Stimulated activated CD8-positive, alpha-beta memory T cell treated with anti-CD3 and anti-CD28 coated beads, Interleukin-7, amount 100 ng/mL, for 48 hours (primary cell): Measurements from ENCODE around the gene CROT.
"Not testable (repeated sequence)": the region's sequence is repeated elsewhere in the genome, so short reads cannot be mapped to it uniquely, and the experiment has no call there.

Experiments used
- DNase-seq, 2 donors: peaks; one replicate each; pipeline ENCODE4 v3.0.0-alpha.2; 2020; ENCODE audit warnings: low read depth in 1 of 2; ENCODE audit errors: extremely low read depth in 1 of 2

CROT gene

GRCh38 chr7:87345166-87345927 is at the start of gene CROT:
CROT (plus strand) TSS chr7:87345664; CDS start chr7:87349069, 3,405 bp downstream.
- DNase-seq, result peak; percentile 90 to 93

DNA sequence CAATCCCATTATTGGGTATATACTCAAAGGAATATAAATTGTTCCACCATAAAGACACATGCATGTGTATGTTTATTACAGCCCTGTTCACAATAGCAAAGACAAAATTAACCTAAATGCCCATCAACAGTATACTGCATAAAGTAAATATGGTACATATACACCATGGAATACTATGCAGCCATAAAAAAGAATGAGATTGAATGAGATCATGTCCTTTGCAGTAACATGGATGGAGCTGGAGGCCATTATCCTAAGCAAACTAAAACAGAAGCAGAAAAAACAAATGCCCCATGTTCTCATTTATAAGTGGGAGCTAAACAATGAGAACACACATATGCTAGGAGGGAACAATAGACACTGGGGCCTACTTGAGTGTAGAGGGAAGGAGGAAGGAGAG is 44.7 kb upstream of the CROT start:
- no peak for DNase-seq

DNA sequence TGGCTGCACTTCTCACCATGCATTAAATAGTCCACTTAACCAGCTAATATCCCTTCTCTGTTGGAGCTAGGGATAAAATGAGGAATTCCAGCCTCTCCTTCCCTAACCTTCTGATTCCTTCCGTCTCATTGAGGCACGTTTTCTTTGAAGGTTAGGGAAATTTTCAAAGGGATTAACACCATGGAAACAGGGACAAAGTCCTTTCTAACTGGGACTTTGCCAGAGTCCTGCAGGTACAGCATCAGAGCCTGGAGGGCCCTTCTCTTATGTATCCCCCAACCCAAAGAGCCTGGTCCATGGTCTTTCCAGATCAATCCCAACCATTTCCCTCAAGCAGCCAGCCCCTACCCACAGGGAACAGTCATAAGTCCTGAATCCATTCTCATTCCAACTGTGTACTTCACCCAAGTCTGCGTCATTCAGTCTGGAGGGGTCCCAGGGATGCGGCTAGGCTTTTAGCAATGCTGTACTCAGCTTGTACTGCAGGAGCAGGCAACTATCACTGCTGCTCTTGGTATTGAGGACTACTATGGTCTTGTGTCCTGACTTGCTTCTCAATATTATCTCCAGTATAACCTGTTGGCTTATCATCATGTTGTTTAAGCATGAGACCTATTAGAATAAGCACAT is 34.6 kb upstream of the CROT start:
- DNase-seq, result no peak

- peak; percentile 4 to 25 for DNase-seq
Measured at GRCh38 chr7:87312215-87312865, 33.1 kb upstream of the CROT start.

DNA sequence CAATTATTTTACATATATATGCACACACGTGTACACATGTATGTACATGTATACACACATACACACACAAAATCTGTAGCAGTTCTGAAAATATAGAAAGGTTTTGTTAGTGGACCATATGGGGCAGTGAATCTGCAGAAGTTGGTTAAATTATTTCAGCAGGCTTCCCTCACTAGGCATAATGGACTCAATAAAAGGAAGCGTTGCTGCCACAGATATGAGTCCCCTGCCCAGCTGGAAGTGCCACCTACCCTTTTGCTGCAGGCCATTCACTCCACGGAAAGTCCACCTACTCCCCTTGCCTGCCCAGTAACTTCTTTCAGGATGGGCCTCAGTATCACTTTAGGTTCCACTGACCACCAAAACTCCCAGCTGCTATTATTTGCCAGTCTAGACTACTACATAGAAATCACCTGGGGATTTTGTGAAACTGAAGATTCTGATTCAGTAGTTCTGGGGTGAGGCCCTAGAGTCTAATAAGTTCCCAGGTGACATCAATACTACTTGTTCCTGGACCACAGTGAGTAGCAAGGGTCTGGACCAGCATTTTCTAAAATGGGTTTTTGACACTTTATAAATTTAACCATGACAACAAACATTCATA is 29.3 kb upstream of the CROT start:
- DNase-seq, result no peak

- no peak for DNase-seq
Measured at GRCh38 chr7:87316846-87317552, 28.5 kb upstream of the CROT start.

DNA sequence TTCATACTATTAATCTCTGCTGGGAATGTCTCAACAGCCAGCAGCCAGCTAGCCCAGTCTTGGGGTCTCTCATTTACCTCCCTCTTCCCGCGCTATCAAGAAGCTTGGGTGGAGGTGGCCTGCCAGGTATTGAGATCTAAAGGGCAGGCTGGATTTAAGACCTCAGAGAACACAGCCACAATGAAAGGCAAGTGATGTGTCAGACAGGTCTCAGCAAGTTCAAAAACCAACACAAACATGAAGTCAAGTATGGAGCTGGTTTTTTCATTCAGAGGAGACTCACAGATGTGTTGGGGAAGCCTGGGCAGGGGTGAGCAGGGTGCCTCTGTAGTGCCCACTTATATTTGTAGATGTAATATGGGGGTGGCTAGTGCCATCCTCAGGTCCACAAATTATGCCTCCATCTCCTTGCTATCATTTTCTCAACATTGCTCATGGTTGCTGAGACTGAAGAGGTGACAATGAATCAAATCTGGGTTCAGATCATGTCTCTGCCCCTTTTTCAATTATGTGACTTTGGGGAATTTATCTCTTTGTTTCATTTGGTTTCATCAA is 27.7 kb upstream of the CROT start:
- no peak for DNase-seq

DNA sequence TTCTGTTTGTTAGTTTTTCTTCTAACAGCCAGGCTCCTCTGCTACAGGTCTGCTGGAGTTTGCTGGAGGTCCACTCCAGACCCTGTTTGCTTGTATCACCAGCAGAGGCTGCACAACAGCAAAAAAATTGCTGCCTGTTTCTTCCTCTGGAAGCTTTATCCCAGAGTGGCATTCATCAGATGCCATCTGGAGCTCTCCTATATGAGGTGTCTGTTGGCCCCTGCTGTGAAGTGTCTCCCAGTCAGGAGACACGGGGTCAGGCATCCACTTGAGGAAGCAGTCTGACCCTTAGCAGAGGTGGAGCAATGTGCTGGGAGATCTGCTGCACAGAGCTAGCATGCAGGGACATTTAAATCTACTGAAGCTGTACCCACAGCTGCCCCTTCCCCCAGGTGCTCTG is 26.7 kb upstream of the CROT start:
- DNase-seq, result no peak

DNA sequence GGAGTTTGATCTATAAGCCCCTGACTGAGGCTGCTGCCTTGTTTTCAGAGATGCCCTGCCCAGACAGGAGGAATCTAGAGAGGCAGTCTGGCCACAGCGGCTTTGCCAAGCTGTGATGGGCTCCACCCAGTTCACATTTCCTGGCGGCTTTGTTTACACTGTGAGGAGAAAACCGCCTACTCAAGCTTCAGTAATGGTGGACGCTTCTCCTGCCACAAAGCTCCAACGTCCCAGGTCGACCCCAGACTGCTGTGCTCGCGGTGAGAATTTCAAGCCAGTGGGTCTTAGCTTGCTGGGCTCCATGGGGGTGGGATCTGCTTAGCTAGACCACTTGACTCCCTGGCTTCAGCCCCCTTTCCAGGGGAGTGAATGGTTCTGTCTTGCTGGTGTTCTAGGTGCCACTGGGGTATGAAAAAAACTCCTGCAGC is 26.3 kb upstream of the CROT start:
- not testable (repeated sequence) for DNase-seq

GRCh38 chr7:87322912-87323311 is 22.6 kb upstream of the CROT start:
- DNase-seq, result no peak

DNA sequence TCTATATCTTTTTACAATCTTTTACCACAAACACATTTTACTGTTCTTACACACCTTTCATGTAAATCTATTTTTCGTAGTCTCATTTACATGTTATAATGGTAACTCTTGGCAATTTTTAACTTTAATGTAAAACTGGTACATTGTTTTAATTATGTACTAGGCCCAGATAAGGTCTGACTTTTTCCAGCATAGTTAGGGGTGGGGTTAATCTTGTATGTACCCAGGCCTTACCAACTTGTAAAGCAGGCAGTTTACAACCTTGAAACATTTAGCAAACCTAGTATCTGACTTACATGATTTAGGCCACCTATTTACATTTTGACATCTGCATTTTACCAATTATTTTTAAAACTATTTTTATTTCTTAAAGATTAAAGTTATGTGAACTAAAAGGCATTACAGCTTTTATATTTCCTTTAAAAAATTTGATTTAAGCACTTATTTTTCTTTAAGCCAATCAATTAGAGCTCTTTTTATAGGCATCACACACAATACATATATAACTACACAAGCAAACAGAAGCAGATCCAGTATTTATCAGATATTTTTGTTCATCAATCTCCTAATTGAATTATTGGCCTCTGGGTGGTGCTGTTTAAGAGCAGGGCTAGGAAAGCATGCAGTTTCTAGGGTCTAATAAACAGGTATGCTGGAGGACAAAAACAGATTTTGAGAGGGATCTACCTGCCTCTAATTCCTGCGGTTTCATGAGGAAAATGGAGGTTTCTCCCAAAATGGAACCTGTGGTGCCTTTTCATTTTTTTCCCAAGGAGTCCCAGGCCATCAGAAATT is 19.7 kb upstream of the CROT start:
- no peak for DNase-seq

GRCh38 chr7:87328281-87328680 is 17.2 kb upstream of the CROT start:
- no peak for DNase-seq

- DNase-seq, result no peak
Measured at GRCh38 chr7:87330316-87330715, 15.1 kb upstream of the CROT start.

DNA sequence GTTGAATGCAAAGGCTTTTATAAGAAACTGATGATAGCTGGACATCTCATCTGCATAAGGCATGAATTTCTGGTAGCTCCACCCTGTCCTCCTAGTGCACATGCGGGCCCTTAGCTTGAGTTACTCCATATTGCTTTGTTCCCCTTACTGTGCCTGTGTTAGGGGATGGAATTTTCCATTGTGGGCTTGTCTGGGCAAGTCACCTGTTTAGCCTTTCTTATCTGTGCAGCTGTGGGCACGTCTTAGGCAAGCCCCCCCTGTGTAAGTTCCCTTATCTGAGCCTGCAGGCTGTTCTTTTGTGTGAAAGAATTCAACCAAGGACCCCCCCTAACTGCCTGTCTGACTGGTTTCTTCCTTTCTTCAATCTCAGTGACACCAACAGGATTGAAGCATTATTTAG is 14.5 kb upstream of the CROT start:
- DNase-seq, result no peak

GRCh38 chr7:87331687-87332252 is 13.7 kb upstream of the CROT start:
- no peak for DNase-seq

DNA sequence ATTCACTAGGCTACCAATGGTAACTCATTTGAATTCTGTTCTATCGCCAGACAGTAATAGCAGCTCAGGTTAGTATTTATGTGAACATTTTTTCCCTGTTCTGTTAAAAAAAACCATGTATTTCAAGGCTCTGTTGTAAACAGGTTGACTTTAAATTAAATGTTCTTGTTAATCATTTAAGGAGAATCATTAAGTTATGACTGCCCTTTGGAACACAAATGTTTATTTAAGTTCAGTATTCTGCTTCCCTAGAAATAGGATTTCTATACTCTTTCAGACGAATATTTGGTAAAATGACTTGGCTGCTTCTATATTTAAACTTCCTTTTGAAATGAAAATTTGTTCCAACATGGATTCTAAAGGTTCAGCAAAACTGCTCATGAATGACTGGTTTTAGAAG is 13.1 kb upstream of the CROT start:
- no peak for DNase-seq

DNA sequence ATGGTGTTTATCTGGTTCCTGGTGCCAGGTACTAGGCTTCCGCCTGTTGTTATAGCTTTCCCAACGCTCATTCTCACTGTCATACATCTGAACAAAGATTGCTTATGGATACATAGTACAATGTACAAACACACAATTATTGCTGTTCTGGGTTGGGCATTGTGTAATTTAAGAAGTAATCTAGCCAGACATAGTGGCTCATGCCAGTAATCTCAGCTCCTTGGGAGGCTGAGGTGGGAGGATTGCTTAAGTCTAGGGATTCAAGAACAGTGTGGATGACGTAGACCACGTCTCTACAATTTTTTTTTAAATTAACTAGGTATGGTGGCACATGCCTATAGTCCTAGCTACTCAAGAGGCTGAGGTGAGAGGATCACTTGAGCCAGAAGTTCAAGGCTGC is 9.3 kb upstream of the CROT start:
- no peak for DNase-seq

- no peak for DNase-seq
Measured at GRCh38 chr7:87337331-87337730, 8.1 kb upstream of the CROT start.

- DNase-seq, result no peak
Measured at GRCh38 chr7:87339373-87339897, 6.0 kb upstream of the CROT start.
